Superior temporal gyrus (tissue), 1 donor: ENCODE measurements around the gene NAA80.

ENCODE experiments used
- DNase-seq: peaks from one replicate; pipeline ENCODE4 v3.0.0-alpha.2; 2016; ENCODE audit errors: extremely low spot score

NAA80 gene

DNA sequence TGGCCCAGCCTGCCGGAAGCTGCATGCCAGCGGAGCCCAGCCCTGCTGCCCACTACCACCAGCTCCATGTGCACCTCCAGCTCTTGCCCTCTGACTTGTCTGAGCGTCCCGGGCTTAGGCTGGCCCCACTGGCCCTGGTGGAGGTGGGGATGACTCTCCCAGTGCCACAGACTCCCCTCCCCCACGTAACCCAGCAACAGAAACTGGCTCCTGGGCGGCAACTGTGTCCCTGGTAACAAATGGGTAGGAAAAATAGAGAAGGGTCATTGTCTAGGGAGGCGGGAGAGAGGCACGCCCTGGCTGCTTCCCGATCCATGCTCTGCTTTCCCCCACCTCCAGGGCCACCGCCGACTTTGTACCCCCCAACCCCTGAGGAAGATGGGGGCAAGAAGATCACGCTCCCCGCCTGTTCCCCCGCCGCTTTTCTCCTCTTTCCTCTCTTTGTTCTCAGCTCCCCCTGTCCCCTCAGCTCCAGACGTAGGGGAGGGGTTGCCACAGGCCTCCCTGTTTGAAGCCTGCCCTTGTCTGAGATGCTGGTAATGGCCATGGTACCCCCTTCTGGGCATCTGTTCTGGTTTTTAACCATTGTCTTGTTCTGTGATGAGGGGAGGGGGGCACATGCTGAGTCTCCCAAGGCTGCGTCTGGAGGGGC lies 41.0 kb downstream of the NAA80 start:
- no peak for DNase-seq

DNA sequence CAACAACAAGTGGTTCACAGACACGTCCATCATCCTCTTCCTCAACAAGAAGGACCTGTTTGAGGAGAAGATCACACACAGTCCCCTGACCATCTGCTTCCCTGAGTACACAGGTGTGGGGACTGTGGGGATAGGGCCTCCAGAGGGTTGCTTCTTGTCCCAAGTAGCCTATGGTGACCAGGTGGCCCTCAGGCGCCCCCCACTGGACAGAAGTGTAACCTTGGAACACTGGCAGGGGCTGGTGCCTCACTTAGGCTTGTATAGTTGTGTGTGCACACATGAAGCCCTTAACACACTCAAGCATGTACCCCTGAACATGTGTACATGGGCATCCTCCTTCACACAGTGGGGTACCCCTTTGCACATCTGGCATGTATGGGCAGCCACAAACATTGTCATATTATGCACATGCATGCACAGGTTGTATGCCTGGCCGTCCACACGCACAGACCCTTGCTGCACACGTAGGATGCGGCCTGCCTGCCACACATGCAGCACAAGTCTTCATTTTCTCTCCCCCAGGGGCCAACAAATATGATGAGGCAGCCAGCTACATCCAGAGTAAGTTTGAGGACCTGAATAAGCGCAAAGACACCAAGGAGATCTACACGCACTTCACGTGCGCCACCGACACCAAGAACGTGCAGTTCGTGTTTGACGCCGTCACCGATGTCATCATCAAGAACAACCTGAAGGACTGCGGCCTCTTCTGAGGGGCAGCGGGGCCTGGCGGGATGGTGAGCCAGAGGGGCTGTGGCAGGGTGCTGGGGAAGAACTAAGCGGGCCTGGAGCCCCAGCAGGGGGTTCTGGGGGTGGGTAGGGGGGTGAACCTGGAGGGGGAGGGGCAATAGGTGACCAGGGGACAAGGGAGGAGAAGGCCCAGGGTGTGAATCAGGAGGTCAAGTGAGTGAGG lies 42.0 kb downstream of the NAA80 start:
- DNase-seq, result no peak

DNA sequence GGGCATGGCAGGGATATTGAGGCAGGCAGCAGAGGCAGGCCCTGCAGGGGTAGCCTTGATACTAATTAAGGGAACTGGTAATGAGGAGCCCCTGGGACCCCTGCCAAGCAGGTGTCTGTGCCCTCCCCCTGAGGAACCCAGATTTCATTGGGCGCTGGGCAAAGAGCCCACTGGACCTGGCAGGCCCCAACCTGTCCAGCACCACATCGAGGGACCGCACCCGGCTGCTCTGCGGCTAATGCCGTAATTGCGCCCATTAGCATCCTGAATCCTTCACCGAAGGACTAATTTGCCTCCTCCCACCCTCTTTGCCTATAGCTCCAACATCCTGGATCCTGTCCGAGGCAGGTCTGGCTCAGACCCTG lies 44.0 kb downstream of the NAA80 start:
- no peak for DNase-seq

- peak; percentile 5 for DNase-seq
Measured at GRCh38 chr3:50254577-50255250, 44.5 kb downstream of the NAA80 start.

DNA sequence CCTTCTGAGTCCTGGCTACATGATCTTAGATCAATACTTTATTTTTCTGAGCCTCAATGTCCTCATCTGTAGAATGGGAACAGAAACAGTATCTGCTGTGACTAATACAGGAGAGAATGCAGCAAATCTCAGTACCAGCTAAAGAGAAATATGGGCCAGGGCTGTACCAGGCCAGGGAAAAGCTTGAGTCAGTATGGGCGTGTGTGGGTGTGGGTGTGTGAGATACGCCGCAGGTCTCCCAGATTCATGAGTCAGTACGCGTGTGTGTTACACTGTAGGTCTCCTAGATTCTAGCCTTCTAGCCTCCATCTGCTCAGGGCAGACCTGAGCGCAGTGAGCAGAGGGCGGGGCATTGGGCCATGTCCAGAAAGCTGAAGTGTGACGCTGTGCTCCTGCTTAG lies 48.0 kb downstream of the NAA80 start:
- no peak for DNase-seq

DNA sequence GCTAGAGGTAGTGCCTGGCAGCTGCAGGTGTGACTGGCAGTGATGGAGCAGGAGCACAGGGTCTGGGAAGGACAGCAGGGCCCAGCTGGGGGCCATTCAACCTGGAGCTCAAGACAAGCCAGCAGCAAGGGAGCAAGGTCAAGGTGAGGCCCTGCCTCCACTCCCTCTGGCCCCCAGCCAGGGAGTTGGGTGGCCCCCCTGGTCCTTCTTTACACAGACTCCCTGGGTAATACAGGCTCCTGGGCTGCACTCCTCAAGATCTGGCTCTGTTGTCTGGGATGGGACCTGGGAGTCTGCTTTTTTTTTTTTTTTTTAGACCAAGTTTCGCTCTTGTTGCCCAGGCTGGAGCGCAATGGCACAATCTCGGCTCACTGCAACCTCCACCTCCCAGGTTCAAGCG lies 48.7 kb downstream of the NAA80 start:
- DNase-seq, result no peak

DNA sequence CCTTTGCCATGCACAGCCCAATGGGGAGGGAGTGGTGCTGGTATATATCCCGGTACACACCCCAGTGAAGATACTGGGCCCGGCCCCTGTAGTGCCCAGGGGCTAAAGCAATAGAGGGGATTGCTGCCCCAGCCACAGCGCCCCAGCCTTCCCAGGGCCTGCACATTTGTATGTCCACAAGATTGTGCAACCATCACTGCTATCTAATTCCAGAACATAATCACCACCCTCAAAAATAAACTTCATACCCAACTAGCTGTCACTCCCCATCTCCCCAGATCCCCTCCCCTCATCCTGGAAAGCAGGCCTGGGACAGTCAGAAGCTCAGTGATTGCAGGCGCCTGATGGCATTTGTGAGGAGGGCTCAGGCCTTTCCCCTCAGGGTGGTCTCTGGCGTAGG lies 49.7 kb downstream of the NAA80 start:
- DNase-seq, result no peak

- no peak for DNase-seq
Measured at GRCh38 chr3:50248387-50248786, 50.8 kb downstream of the NAA80 start.

DNA sequence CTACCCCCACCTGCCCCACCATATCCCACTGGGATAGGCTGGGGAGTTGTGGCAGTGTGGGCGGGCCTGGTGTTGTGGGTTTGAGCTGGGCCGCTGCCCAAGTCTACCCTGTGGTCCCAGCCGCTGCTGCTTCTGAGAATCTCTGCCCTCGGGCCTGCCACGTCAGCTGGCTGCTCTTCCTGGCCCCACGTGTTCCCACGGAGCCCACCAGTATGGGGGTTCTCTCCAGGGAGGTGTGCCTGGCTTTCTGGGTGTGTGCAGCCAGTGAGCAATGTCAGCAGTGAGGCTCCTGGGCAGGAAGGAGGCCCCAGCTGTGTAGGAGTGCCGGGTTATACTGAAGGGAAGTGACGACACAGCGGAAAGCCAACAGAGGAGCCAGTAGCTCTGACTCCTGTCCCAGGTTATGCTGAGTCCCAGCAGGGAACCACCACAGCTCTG lies 52.7 kb downstream of the NAA80 start:
- DNase-seq, result no peak
